Panc1 (cell line): Measurements from ENCODE around the gene ZBTB11.

ENCODE experiments used
- POLR2AphosphoS5 ChIP-seq: IDR thresholded peaks from 2 replicates; pipeline ENCODE4 v1.6.1; 2012; ENCODE audit warnings: mild to moderate bottlenecking, low read depth, low read length, moderate library complexity
- SIN3A ChIP-seq: IDR thresholded peaks from 2 replicates; pipeline ENCODE4 v1.6.1; 2012; ENCODE audit warnings: low read depth, mild to moderate bottlenecking, low read length, moderate library complexity, borderline replicate concordance; ENCODE audit not compliant: insufficient read depth
- TCF7L2 ChIP-seq: IDR thresholded peaks from 2 replicates; pipeline ENCODE4 v1.6.1; 2011; ENCODE audit warnings: mild to moderate bottlenecking, low read depth, low read length, inconsistent platforms
- TF ChIP-seq, protein P1 (sequence below): fragments of 450-650 bp; IDR thresholded peaks from 2 replicates; pipeline ENCODE4 v1.5.1; 2017; ENCODE audit warnings: mild to moderate bottlenecking
- TF ChIP-seq, protein P2 (sequence below), 2 experiments: IDR thresholded peaks; 2 replicates each; pipeline ENCODE4 v1.6.1; 2011 to 2012; ENCODE audit warnings: low read depth in 2 of 2, control low read depth in 1 of 2, low read length in 1 of 2, mild to moderate bottlenecking in 1 of 2, moderate library complexity in 1 of 2; ENCODE audit not compliant: insufficient read depth in 1 of 2

DNA sequence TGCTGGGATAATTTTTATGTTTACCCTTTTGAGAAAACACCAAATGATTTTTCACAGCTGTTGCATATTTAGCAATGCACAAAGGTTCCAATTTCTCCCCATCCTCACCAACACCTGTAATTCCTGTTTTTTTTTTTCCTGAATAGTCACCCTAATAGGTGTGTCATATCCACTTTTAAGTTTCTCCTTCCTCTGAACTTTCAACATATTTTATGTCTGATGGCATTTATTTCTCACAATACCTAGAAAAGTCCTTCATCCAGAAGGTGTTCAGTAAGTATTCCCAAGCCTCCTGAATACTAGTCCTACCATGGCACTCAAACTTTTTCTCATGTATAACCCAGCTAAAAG is 8.1 kb upstream of the ZBTB11 start:
- TF ChIP-seq, protein P1, sequence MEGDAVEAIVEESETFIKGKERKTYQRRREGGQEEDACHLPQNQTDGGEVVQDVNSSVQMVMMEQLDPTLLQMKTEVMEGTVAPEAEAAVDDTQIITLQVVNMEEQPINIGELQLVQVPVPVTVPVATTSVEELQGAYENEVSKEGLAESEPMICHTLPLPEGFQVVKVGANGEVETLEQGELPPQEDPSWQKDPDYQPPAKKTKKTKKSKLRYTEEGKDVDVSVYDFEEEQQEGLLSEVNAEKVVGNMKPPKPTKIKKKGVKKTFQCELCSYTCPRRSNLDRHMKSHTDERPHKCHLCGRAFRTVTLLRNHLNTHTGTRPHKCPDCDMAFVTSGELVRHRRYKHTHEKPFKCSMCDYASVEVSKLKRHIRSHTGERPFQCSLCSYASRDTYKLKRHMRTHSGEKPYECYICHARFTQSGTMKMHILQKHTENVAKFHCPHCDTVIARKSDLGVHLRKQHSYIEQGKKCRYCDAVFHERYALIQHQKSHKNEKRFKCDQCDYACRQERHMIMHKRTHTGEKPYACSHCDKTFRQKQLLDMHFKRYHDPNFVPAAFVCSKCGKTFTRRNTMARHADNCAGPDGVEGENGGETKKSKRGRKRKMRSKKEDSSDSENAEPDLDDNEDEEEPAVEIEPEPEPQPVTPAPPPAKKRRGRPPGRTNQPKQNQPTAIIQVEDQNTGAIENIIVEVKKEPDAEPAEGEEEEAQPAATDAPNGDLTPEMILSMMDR, result no peak
- TF ChIP-seq, protein P2, sequence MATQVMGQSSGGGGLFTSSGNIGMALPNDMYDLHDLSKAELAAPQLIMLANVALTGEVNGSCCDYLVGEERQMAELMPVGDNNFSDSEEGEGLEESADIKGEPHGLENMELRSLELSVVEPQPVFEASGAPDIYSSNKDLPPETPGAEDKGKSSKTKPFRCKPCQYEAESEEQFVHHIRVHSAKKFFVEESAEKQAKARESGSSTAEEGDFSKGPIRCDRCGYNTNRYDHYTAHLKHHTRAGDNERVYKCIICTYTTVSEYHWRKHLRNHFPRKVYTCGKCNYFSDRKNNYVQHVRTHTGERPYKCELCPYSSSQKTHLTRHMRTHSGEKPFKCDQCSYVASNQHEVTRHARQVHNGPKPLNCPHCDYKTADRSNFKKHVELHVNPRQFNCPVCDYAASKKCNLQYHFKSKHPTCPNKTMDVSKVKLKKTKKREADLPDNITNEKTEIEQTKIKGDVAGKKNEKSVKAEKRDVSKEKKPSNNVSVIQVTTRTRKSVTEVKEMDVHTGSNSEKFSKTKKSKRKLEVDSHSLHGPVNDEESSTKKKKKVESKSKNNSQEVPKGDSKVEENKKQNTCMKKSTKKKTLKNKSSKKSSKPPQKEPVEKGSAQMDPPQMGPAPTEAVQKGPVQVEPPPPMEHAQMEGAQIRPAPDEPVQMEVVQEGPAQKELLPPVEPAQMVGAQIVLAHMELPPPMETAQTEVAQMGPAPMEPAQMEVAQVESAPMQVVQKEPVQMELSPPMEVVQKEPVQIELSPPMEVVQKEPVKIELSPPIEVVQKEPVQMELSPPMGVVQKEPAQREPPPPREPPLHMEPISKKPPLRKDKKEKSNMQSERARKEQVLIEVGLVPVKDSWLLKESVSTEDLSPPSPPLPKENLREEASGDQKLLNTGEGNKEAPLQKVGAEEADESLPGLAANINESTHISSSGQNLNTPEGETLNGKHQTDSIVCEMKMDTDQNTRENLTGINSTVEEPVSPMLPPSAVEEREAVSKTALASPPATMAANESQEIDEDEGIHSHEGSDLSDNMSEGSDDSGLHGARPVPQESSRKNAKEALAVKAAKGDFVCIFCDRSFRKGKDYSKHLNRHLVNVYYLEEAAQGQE (IDR thresholded peaks at IDR 0.05; ENCODE audit: insufficient read depth in 1 of 2, low read depth in 2 of 2, low read length in 1 of 2), result no peak
- TF ChIP-seq TCF7L2 (no peak), POLR2AphosphoS5 (0 out of 2 replicates have a peak, but pooled peaks have one; percentile 10), SIN3A (no peak)
